ENCODE measurements around the gene SH3GL2. TPM values are rescaled to one million over a fixed set of nuclear protein-coding genes. Genes with fewer than 3 reads are reported as not detected.

The SH3GL2 gene
- total RNA-seq, 1 experiment from 2014 or later = not detected

DNA sequence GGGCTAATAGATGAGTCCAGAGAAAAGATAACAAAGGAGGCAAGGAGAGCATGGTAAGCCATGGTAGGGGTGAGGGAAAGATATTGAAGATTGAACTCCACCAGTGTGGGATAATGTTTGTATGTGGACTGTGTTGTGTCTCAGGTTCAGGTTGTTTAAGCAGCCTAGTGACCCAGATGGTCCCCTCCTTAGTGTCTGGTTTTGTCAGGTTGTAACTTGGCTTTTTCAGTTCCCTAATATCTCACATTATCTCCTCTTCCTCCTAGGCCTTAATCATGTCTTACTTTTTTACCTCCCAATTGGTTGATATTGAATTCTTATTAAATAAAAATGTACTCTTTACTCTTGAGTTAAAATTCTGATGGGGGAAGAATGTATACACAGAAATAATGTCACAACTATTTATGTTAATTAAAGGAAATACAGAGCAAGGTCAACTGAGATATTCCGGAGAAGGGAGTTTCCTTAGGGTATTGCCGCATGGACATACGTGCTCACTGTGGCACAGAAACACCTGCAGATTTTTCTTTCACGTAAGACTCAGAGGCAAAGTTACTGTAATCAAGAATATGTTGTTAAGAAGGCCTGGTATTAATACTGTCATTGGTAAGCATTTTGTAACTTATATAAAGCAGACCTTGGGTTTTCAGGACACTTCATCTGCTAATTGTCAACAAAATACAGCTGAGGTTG is 23.4 kb upstream of the SH3GL2 start:
- POLR2A ChIA-PET = no interaction called here

DNA sequence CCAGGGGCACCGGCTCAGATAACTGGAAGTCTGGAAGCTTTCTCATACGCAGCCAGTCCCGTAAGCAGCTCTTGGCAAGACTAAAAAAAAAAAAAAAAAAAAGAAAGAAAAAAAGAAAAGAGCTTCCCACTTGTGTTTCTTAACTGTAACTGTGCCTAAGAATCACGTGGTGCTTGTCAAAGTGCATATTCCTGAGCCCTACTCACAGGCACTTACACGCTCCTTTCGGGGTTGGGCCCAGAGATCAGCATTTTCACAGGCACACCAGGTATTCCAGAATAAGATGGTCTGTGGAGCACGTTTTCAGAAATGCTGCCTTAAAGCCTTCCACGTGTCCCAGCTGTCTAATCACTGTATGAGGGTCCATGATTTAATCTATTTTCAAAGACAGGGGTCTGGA is 22.6 kb upstream of the SH3GL2 start:
- no peak overlapping the region for H3K27ac ChIP-seq (ENCODE audit: low read length)
- CTCF ChIA-PET = interaction anchor here (0.5 kb wide), 1 partner anchor 662 kb away, joined by 6 read pairs; no protein-coding TSS in a partner anchor
- in situ Hi-C loops (cut with HindIII; ENCODE audit: low pct_unique_long_range_greater_than_20kb, low sequenced_read_pairs) (no loop called here), intact Hi-C loops (cut with micrococcal nuclease; ENCODE audit: unreplicated experiment) (no loop called here)
- H3K4me1 ChIP-seq (ENCODE audit: control insufficient read depth, insufficient read depth, low read length) = no peaks in the 10 kb centered on the region
- H3K27me3 ChIP-seq (ENCODE audit: control insufficient read depth, insufficient read depth, low read length) = no peaks in the 10 kb centered on the region
- H3K4me3 ChIP-seq (ENCODE audit: low read depth in 2 of 2, low read length in 2 of 2) = no peak overlapping the region
- no TSS peak for BruUV-seq (replicated peaks)
- ATAC-seq (no peak), DNase-seq (ENCODE audit: low read depth, low spot score) (no peak)
- TF ChIP-seq, protein P1, sequence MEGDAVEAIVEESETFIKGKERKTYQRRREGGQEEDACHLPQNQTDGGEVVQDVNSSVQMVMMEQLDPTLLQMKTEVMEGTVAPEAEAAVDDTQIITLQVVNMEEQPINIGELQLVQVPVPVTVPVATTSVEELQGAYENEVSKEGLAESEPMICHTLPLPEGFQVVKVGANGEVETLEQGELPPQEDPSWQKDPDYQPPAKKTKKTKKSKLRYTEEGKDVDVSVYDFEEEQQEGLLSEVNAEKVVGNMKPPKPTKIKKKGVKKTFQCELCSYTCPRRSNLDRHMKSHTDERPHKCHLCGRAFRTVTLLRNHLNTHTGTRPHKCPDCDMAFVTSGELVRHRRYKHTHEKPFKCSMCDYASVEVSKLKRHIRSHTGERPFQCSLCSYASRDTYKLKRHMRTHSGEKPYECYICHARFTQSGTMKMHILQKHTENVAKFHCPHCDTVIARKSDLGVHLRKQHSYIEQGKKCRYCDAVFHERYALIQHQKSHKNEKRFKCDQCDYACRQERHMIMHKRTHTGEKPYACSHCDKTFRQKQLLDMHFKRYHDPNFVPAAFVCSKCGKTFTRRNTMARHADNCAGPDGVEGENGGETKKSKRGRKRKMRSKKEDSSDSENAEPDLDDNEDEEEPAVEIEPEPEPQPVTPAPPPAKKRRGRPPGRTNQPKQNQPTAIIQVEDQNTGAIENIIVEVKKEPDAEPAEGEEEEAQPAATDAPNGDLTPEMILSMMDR (IDR thresholded peaks at IDR 0.05) = no peak
- no peak for TF ChIP-seq SIN3A (IDR thresholded peaks at IDR 0.05; ENCODE audit: borderline replicate concordance, insufficient read depth, low read depth, low read length)
- TF ChIP-seq TCF7L2 (IDR thresholded peaks at IDR 0.05; ENCODE audit: low read depth, low read length) = no peak
- TF ChIP-seq, protein P2, sequence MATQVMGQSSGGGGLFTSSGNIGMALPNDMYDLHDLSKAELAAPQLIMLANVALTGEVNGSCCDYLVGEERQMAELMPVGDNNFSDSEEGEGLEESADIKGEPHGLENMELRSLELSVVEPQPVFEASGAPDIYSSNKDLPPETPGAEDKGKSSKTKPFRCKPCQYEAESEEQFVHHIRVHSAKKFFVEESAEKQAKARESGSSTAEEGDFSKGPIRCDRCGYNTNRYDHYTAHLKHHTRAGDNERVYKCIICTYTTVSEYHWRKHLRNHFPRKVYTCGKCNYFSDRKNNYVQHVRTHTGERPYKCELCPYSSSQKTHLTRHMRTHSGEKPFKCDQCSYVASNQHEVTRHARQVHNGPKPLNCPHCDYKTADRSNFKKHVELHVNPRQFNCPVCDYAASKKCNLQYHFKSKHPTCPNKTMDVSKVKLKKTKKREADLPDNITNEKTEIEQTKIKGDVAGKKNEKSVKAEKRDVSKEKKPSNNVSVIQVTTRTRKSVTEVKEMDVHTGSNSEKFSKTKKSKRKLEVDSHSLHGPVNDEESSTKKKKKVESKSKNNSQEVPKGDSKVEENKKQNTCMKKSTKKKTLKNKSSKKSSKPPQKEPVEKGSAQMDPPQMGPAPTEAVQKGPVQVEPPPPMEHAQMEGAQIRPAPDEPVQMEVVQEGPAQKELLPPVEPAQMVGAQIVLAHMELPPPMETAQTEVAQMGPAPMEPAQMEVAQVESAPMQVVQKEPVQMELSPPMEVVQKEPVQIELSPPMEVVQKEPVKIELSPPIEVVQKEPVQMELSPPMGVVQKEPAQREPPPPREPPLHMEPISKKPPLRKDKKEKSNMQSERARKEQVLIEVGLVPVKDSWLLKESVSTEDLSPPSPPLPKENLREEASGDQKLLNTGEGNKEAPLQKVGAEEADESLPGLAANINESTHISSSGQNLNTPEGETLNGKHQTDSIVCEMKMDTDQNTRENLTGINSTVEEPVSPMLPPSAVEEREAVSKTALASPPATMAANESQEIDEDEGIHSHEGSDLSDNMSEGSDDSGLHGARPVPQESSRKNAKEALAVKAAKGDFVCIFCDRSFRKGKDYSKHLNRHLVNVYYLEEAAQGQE (IDR thresholded peaks at IDR 0.05; ENCODE audit: insufficient read depth in 1 of 2, low read depth in 2 of 2, low read length in 1 of 2) = no peak
- TF ChIP-seq POLR2AphosphoS5 (IDR thresholded peaks at IDR 0.05; ENCODE audit: low read depth, low read length) = no peak
- POLR2A ChIA-PET = no interaction called here
- no peaks in the 10 kb centered on the region for H3K36me3 ChIP-seq (ENCODE audit: control insufficient read depth, insufficient read depth, low read length)
- H3K9me3 ChIP-seq (ENCODE audit: control insufficient read depth, insufficient read depth, low read depth, low read length) = no peaks in the 10 kb centered on the region

More for the DNA sequence above, 23.4 kb upstream of the SH3GL2 start:
- BruUV-seq (replicated peaks) = no TSS peak
- intact Hi-C loops (cut with micrococcal nuclease; ENCODE audit: unreplicated experiment) = no loop called here
- Histone ChIP-seq H3K9me3 (ENCODE audit: control insufficient read depth, insufficient read depth, low read depth, low read length) (no peaks in the 10 kb centered on the region), H3K36me3 (ENCODE audit: control insufficient read depth, insufficient read depth, low read length) (no peaks in the 10 kb centered on the region), H3K27ac (ENCODE audit: low read length) (no peak overlapping the region), H3K4me1 (ENCODE audit: control insufficient read depth, insufficient read depth, low read length) (no peaks in the 10 kb centered on the region), H3K27me3 (ENCODE audit: control insufficient read depth, insufficient read depth, low read length) (no peaks in the 10 kb centered on the region), H3K4me3 (ENCODE audit: low read depth in 2 of 2, low read length in 2 of 2) (no peak overlapping the region)
- no peak for DNase-seq (ENCODE audit: low read depth, low spot score)
- CTCF ChIA-PET = no interaction called here
- no peak for ATAC-seq
- TF ChIP-seq TCF7L2 (IDR thresholded peaks at IDR 0.05; ENCODE audit: low read depth, low read length) (no peak), SIN3A (IDR thresholded peaks at IDR 0.05; ENCODE audit: borderline replicate concordance, insufficient read depth, low read depth, low read length) (no peak), POLR2AphosphoS5 (IDR thresholded peaks at IDR 0.05; ENCODE audit: low read depth, low read length) (no peak)
- TF ChIP-seq, protein P2 (IDR thresholded peaks at IDR 0.05; ENCODE audit: insufficient read depth in 1 of 2, low read depth in 2 of 2, low read length in 1 of 2) = no peak
- TF ChIP-seq, protein P1 (IDR thresholded peaks at IDR 0.05) = no peak
- in situ Hi-C loops (cut with HindIII; ENCODE audit: low pct_unique_long_range_greater_than_20kb, low sequenced_read_pairs) = no loop called here

Measured in Panc1 (cell line).